Heart left ventricle (tissue), 16 donors: ENCODE results near the gene SH3RF3. TPM values are rescaled to one million over a fixed set of nuclear protein-coding genes. Genes with fewer than 3 reads are reported as not detected.
"Not testable (repeated sequence)": the region's sequence is repeated elsewhere in the genome, so short reads cannot be mapped to it uniquely, and the experiment has no call there.

Source experiments
- ATAC-seq, 4 donors: fragments of 200-7000 bp; cut with Tn5 transposase; one replicate each; pipeline ENCODE4 v1.9.1; 2020 to 2022; ENCODE audit warnings: moderate library complexity in 4 of 4, mild to moderate bottlenecking in 3 of 4, moderate number of reproducible peaks in 1 of 4
- DNase-seq, 5 donors: peaks; one replicate each; pipeline ENCODE4 v3.0.0-alpha.2; 2020
- H3K27ac ChIP-seq, 12 donors: fragments of 200-600 bp; sonication (generic) in 4 of 12; one replicate each; pipeline versions ENCODE4 v1.5.0 to v1.8.0; 2016 to 2022; ENCODE audit warnings: mild to moderate bottlenecking in 2 of 12
- H3K27me3 ChIP-seq, 9 donors: fragments of 200-600 bp; sonication (generic) in 2 of 9; one replicate each; pipeline versions ENCODE4 v1.5.1 to v1.8.0; 2016 to 2022; ENCODE audit warnings: mild to moderate bottlenecking in 3 of 9
- H3K36me3 ChIP-seq, 9 donors: fragments of 200-600 bp; sonication (generic) in 2 of 9; one replicate each; pipeline versions ENCODE4 v1.5.0 to v1.8.0; 2018 to 2022; ENCODE audit warnings: mild to moderate bottlenecking in 2 of 9
- H3K4me1 ChIP-seq, 12 donors: fragments of 200-600 bp; sonication (generic) in 4 of 12; one replicate each; pipeline versions ENCODE4 v1.5.0 to v1.8.0; 2016 to 2022; ENCODE audit warnings: mild to moderate bottlenecking in 3 of 12
- H3K4me3 ChIP-seq, 12 donors: fragments of 200-600 bp; sonication (generic) in 4 of 12; one replicate each; pipeline versions ENCODE4 v1.5.0 to v1.8.0; 2017 to 2022; ENCODE audit warnings: mild to moderate bottlenecking in 9 of 12, moderate library complexity in 4 of 12
- H3K9me3 ChIP-seq, 12 donors: fragments of 200-600 bp; sonication (generic) in 4 of 12; one replicate each; pipeline versions ENCODE4 v1.5.0 to v1.8.0; 2016 to 2022; ENCODE audit warnings: mild to moderate bottlenecking in 1 of 12
- POLR2A ChIP-seq, 2 donors: fragments of 450-650 bp; IDR thresholded peaks; one replicate each; pipeline ENCODE4 v1.6.1; 2017; ENCODE audit warnings: antibody characterized with exemption in 2 of 2, mild to moderate bottlenecking in 2 of 2, moderate library complexity in 2 of 2
- WGBS, 4 donors: extraction: QIAGEN DNeasy Blood & Tissue Kit in 2 of 4; methylation state at CpG; one replicate each; pipeline versions ENCODE4 v1.1.5 to v1.1.7; 2013 to 2018; 5-methylcytosine and 5-hydroxymethylcytosine counted together
- intact Hi-C, 10 donors: fragments of 100-400 bp; cut with DNase I; formaldehyde crosslinking; loops; one replicate each; pipeline versions ENCODE4 v1.11.1 to v1.14.2; 2022
- polyA plus RNA-seq, 2 donors: library from polyadenylated mRNA; stranded (reverse); fragments of 200-250 nt; gene quantifications; one replicate each; pipeline ENCODE4 v1.2.3, GENCODE V29; 2013
- total RNA-seq, 9 donors: library from RNA; depleted of rRNA in 2 of 9; stranded (reverse); fragments of >200 nt in 2 of 9; fragmentation: NEBNext Ultra II Directional in 3 of 9; extraction: Animal tissue kit (Norgen Biotek cat#: 25700) in 3 of 9; gene quantifications; one replicate each; pipeline versions ENCODE4 v1.1.0 to v1.2.4, GENCODE V29; 2016 to 2023
- TF ChIP-seq, protein P1 (sequence below), 12 donors: fragments of 200-600 bp; sonication (generic) in 4 of 12; IDR thresholded peaks; one replicate each; pipeline versions ENCODE4 v1.5.0 to v1.8.0; 2018 to 2022; ENCODE audit warnings: antibody characterized with exemption in 12 of 12, mild to moderate bottlenecking in 5 of 12
- donor health status: ischemic (EF 13 %, LVEDD 7.1; RV severe dilation, severe dysfunction).
- donor health status: healthy with polysubstance abuse.
- donor health status: DM: no; HTN: yes; CAD: no.
- donor health status: DM: no; HTN: no; CAD: no.
- donor health status: ischemic (EF 25% LVEDD 6.9; RV normal size, moderate dysfunction).
- donor health status: ischemic (EF 25% LVEDD 5.7; RV mildly dilated, moderate dysfunction).
- donor health status: healthy.
- donor health status: DM: yes; HTN: yes; CAD: no.
- donor health status: ischemic (EF 35%, LVEDD 5.7; RV mildly dilated, moderate dysfunction).
- donor health status: nonischemic (EF 11% LVEDD 7.7; RV severe dilation, severe dysfunction).
- donor health status: DM: yes; HTN: yes; CAD: no.
- donor health status: PGD.
- donor health status: ischemic (EF 29% LVEDD 5.4; RV normal size, mild dysfunction).
- donor health status: nonischemic (EF 23%, LVEDD 6.1; RV moderate dilation, normal function).

Gene SH3RF3
- total and polyA plus RNA-seq, 11 donors, result 5.2 to 15.7 (median 7.9) TPM

DNA sequence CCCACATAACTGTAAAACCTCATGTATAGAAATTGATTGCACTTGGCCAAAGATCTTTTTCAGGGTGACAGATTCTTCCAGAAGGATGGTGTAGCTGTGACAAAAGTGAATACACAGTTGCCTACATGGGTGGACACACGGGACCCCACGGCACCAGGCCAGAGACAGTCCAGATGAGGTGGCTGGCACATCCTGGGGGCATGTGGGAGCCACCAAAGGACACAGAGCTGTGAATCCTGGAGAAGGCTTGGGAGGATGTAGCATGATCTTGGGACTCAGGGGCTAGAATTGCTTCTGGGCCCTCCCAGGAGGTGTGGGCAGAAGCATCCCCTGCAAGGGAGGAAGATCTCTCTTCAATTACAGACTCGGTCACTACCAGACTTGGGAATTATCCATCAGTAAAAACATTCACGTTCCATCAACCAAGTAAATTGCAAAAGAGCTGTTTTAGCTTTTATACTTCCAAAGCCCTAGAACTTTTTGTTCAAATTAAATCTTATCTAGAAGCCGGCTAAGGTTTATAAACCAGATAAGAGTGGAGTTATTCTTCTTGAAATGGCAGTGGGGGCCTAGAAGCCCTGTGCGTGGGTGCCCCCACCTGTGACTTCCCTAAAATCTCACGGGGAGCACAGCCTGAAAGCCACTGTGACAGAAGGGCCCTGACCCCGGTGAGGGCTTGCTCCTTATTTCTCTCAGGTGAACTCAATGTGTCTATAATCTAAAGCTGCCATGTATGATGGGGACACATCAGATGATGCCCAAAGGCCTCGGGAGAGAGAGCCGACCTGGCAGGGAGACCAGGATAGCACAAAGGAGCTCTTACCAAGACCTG, 403.1 kb downstream of the SH3RF3 start:
- Histone ChIP-seq H3K27me3 (no peaks in the 10 kb centered on the region), H3K27ac (no peak overlapping the region), H3K36me3 (no peaks in the 10 kb centered on the region), H3K4me3 (no peak overlapping the region), H3K9me3 (no peaks in the 10 kb centered on the region), H3K4me1 (peaks cover 0 to 21% (median 4%) of the 10 kb centered on the region in 12 donors)
- TF ChIP-seq, protein P1, sequence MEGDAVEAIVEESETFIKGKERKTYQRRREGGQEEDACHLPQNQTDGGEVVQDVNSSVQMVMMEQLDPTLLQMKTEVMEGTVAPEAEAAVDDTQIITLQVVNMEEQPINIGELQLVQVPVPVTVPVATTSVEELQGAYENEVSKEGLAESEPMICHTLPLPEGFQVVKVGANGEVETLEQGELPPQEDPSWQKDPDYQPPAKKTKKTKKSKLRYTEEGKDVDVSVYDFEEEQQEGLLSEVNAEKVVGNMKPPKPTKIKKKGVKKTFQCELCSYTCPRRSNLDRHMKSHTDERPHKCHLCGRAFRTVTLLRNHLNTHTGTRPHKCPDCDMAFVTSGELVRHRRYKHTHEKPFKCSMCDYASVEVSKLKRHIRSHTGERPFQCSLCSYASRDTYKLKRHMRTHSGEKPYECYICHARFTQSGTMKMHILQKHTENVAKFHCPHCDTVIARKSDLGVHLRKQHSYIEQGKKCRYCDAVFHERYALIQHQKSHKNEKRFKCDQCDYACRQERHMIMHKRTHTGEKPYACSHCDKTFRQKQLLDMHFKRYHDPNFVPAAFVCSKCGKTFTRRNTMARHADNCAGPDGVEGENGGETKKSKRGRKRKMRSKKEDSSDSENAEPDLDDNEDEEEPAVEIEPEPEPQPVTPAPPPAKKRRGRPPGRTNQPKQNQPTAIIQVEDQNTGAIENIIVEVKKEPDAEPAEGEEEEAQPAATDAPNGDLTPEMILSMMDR (IDR thresholded peaks at IDR 0.05), result no peak
- no peak for TF ChIP-seq POLR2A (IDR thresholded peaks at IDR 0.05)
- ATAC-seq (no peak), DNase-seq (peak in 1 of 5 donors; percentile 2)
- WGBS, 4 donors, result 92 to 94% (median 93%) methylated on average over 9 to 10 of the region's 10 CpGs
- intact Hi-C loops, result no loop called here

DNA sequence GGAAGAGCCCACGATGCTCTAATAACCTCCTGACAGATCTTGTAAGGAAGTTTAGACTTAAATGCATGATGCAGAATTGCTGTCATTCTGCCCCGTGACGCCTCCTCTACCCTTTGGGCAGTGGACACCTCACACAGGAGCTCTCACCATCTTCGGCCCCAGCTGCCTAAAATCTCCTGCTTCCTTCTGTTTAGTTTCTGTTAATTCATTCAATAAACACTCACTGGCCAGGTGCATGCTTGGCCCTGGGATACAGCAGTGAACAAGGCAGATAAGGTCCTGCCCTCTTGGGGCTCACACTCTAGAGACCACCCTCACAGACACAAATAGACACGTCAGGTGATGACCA, 403.7 kb downstream of the SH3RF3 start:
- H3K27ac ChIP-seq, result no peak overlapping the region
- no peaks in the 10 kb centered on the region for H3K27me3 ChIP-seq
- no peaks in the 10 kb centered on the region for H3K36me3 ChIP-seq
- TF ChIP-seq POLR2A (IDR thresholded peaks at IDR 0.05), result no peak
- TF ChIP-seq, protein P1 (IDR thresholded peaks at IDR 0.05), result no peak
- WGBS, 4 donors, result 84 to 99% (median 96%) methylated on average over 5 of the region's 5 CpGs
- no peak for ATAC-seq
- DNase-seq, result no peak
- H3K9me3 ChIP-seq, result no peaks in the 10 kb centered on the region
- intact Hi-C loops, result no loop called here
- H3K4me3 ChIP-seq, result no peak overlapping the region
- peaks cover 0 to 21% (median 4%) of the 10 kb centered on the region in 12 donors for H3K4me1 ChIP-seq

DNA sequence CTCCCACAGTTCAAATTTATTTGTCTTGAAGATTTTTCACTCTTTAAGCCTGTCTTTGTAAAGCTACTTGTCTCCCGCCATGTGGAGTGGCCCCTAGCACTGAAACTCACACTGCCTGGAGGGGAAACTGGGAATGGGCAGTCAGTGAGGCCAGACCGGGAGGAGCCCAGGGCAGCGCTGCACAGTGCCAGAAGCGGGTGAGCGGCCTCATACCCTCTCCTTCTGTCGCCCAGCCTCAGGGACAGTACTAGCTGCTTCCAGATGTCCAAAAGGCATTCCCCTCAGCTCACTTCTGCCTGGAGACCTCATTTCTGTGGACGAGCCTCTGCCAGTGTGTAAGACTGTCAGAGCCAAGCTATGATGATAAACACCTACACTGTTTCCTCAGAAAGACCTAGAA, 404.8 kb downstream of the SH3RF3 start:
- ATAC-seq (no peak), DNase-seq (no peak)
- Histone ChIP-seq H3K9me3 (no peaks in the 10 kb centered on the region), H3K4me3 (no peak overlapping the region), H3K27me3 (no peaks in the 10 kb centered on the region), H3K27ac (no peak overlapping the region), H3K36me3 (no peaks in the 10 kb centered on the region), H3K4me1 (peaks cover 0 to 21% (median 4%) of the 10 kb centered on the region in 12 donors)
- TF ChIP-seq, protein P1 (IDR thresholded peaks at IDR 0.05), result no peak
- TF ChIP-seq POLR2A (IDR thresholded peaks at IDR 0.05), result no peak
- intact Hi-C loops, result no loop called here
- 74 to 91% (median 88%) methylated on average over 7 of the region's 7 CpGs for WGBS, 4 donors

DNA sequence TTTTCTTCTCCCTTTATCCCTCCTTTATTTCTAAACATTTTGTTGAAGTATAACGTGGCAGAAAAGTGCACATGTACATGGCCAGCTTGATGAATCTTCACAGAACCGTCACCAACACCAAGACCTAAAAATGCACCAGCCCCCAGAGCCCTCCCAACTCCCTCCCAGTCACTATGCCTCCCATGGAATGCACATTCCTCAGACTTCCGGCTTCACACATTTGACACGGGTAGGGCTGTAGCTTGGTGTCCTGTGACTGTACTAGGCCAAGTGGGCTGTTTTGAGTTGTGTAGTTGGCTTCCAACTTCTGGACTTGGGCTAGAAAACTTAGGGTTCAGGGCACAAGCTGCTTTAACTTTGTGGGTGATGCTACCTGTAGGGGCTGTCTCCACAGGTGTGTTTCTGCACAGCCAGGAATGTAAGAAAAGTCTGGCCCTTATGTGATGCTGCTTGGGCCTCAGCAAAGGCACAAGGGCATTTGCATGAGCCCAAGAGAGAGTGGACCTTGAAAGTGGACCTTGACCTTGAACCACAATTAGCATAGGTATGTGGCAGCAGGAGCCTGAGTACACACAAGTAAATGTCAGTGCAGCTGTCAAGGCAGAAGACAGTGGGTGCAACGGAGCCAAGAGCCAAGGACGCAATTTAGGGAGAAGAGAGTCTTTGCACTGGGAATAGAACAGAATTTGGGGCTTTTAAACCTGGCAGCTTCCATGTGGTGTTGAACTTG, 406.4 kb downstream of the SH3RF3 start:
- WGBS, 4 donors, result 53 to 62% (median 59%) methylated on average over 6 of the region's 6 CpGs
- Histone ChIP-seq H3K27me3 (no peaks in the 10 kb centered on the region), H3K36me3 (no peaks in the 10 kb centered on the region), H3K4me3 (no peak overlapping the region), H3K27ac (no peak overlapping the region), H3K9me3 (no peaks in the 10 kb centered on the region), H3K4me1 (peaks cover 0 to 12% (median under 1%) of the 10 kb centered on the region in 12 donors)
- intact Hi-C loops, result no loop called here
- DNase-seq (no peak), ATAC-seq (no peak)
- TF ChIP-seq, protein P1 (IDR thresholded peaks at IDR 0.05), result no peak
- no peak for TF ChIP-seq POLR2A (IDR thresholded peaks at IDR 0.05)

DNA sequence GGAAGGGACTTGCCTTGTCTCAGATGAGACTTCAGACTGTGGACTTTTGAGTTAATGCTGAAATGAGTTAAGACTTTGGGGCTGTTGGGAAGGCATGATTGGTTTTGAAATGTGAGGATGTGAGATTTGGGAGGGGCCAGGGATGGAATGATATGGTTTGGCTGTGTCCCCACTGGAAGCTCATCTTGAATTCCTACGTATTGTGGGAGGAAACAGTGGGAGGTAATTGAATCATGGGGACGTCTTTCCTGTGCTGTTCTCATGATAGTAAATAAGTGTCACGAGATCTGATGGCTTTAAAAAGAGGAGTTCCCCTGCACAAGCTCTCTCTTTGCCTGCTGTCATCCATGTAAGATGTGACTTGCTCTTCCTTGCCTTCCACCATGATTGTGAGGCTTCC, 407.6 kb downstream of the SH3RF3 start:
- H3K36me3 ChIP-seq, intact Hi-C loops, H3K4me3 ChIP-seq, ATAC-seq, DNase-seq, H3K27me3 ChIP-seq, H3K9me3 ChIP-seq, H3K27ac ChIP-seq, H3K4me1 ChIP-seq: not testable (repeated sequence)
- 45 to 73% (median 55%) methylated on average over 3 of the region's 3 CpGs for WGBS, 4 donors
